Bronchial epithelial cell (primary cell): ENCODE data around the gene DTHD1. TPM values are rescaled to one million over a fixed set of nuclear protein-coding genes. Genes with fewer than 3 reads are reported as not detected.

ENCODE experiments used
- DNase-seq: peaks from one replicate; pipeline ENCODE4 v3.0.0-alpha.2; 2010; ENCODE audit warnings: low read depth
- FAIRE-seq: peaks from 2 replicates; lab custom pipeline; 2011; peaks lifted over from hg19 to GRCh38; lab: Jason Lieb, UNC
- H3K27me3 ChIP-seq: 2 replicates; pipeline ENCODE4 v1.5.1; 2011; ENCODE audit warnings: low read length; ENCODE audit not compliant: control insufficient read depth, insufficient read depth
- H3K36me3 ChIP-seq: 2 replicates; pipeline ENCODE4 v1.5.1; 2011; ENCODE audit warnings: low read length; ENCODE audit not compliant: control insufficient read depth, insufficient read depth
- H3K4me3 ChIP-seq: 2 replicates; pipeline ENCODE4 v1.5.1; 2011; ENCODE audit warnings: mild to moderate bottlenecking, low read depth, low read length, control low read depth
- CTCF ChIP-seq: IDR thresholded peaks from 2 replicates; pipeline ENCODE4 v1.5.1; 2011; ENCODE audit warnings: mild to moderate bottlenecking, moderate library complexity, low read length, control low read depth, inconsistent platforms; ENCODE audit not compliant: insufficient read depth, severe bottlenecking
- total RNA-seq: library from RNA; depleted of rRNA; stranded (reverse); fragments of >200 nt; gene quantifications from 2 replicates; pipeline ENCODE4 v1.2.1, GENCODE V29; 2014

The DTHD1 gene
- total RNA-seq, 1 donor from 2014 or later = under 0.01 TPM

GRCh38 chr4:36338973-36339372, 57.6 kb downstream of the DTHD1 start:
- FAIRE-seq (no peak), DNase-seq (no peak)
- Histone ChIP-seq H3K4me3 (no peak overlapping the region), H3K36me3 (no peaks in the 10 kb centered on the region), H3K27me3 (no peaks in the 10 kb centered on the region)
- no peak for TF ChIP-seq CTCF

- FAIRE-seq (peak; percentile 60), DNase-seq (no peak)
- no peaks in the 10 kb centered on the region for H3K27me3 ChIP-seq
- no peak overlapping the region for H3K4me3 ChIP-seq
- no peak for TF ChIP-seq CTCF
- no peaks in the 10 kb centered on the region for H3K36me3 ChIP-seq
Measured at GRCh38 chr4:36341936-36342335, 60.5 kb downstream of the DTHD1 start.

GRCh38 chr4:36343501-36344175, 62.2 kb downstream of the DTHD1 start:
- TF ChIP-seq CTCF = no peak
- H3K4me3 ChIP-seq = no peak overlapping the region
- no peak for FAIRE-seq
- no peaks in the 10 kb centered on the region for H3K36me3 ChIP-seq
- no peak for DNase-seq
- no peaks in the 10 kb centered on the region for H3K27me3 ChIP-seq

GRCh38 chr4:36348403-36348938, 67.1 kb downstream of the DTHD1 start:
- TF ChIP-seq CTCF = no peak
- Histone ChIP-seq H3K4me3 (no peak overlapping the region), H3K27me3 (no peaks in the 10 kb centered on the region), H3K36me3 (no peaks in the 10 kb centered on the region)
- DNase-seq (no peak), FAIRE-seq (no peak)

- TF ChIP-seq CTCF = no peak
- Histone ChIP-seq H3K4me3 (no peak overlapping the region), H3K36me3 (no peaks in the 10 kb centered on the region), H3K27me3 (no peaks in the 10 kb centered on the region)
- DNase-seq = no peak
- no peak for FAIRE-seq
Measured at GRCh38 chr4:36349938-36350549, 68.6 kb downstream of the DTHD1 start.
